IMR-90 (cell line): ENCODE results near the gene HSPA9. TPM values are rescaled to one million over a fixed set of nuclear protein-coding genes. Genes with fewer than 3 reads are reported as not detected.

ENCODE experiments used
- ATAC-seq: fragments of 200-7000 bp; cut with Tn5 transposase; 2 replicates; pipeline ENCODE4 v1.9.1; 2020; ENCODE audit warnings: low read depth, mild to moderate bottlenecking, moderate library complexity
- BruUV-seq: library from RNA; stranded (reverse); fragments of 400-500 nt; replicated peaks from 2 replicates; lab custom pipeline; 2021; lab: Mats Ljungman, UMichigan
- CTCF ChIA-PET: fragments of 300-600 bp; formaldehyde crosslinking; extraction: SDS; loops from one replicate; lab custom pipeline; 2021; ENCODE audit warnings: antibody characterized with exemption; lab: Yijun Ruan, JAX
- POLR2A ChIA-PET: fragments of 300-600 bp; sonication (Branson Sonifier 250); formaldehyde crosslinking; loops from one replicate; lab custom pipeline; 2022; ENCODE audit warnings: antibody characterized with exemption; ENCODE audit not compliant: unreplicated experiment; lab: Charles Lee
- DNase-seq: peaks from one replicate; pipeline ENCODE4 v3.0.0; 2013
- H2AFZ ChIP-seq: replicated peaks from 2 replicates; pipeline ENCODE3; 2013; ENCODE audit warnings: low read length, mild to moderate bottlenecking; ENCODE audit not compliant: poor library complexity
- H2AK5ac ChIP-seq: 2 replicates; pipeline ENCODE4 v1.6.1; 2013; ENCODE audit warnings: low read depth, low read length, inconsistent platforms
- H2AK9ac ChIP-seq: replicated peaks from 2 replicates; pipeline ENCODE3; 2013; ENCODE audit warnings: mild to moderate bottlenecking, low read depth, low read length, moderate library complexity; ENCODE audit not compliant: poor library complexity
- H2BK120ac ChIP-seq: 2 replicates; pipeline ENCODE4 v1.6.1; 2013; ENCODE audit warnings: low read depth, low read length, inconsistent platforms
- H2BK15ac ChIP-seq: 3 replicates; pipeline ENCODE4 v1.6.1; 2013; ENCODE audit warnings: low read depth, low read length, inconsistent platforms
- H2BK20ac ChIP-seq: 2 replicates; pipeline ENCODE4 v1.6.1; 2013; ENCODE audit warnings: low read depth, mild to moderate bottlenecking, inconsistent platforms, low read length, moderate library complexity
- H2BK5ac ChIP-seq: 2 replicates; pipeline ENCODE4 v1.6.1; 2013; ENCODE audit warnings: mild to moderate bottlenecking, low read depth, low read length, inconsistent platforms; ENCODE audit not compliant: poor library complexity, severe bottlenecking
- H3K14ac ChIP-seq: replicated peaks from 2 replicates; pipeline ENCODE4 v1.6.1; 2013; ENCODE audit warnings: low read depth, low read length, inconsistent platforms
- H3K18ac ChIP-seq: 2 replicates; pipeline ENCODE4 v1.6.1; 2013; ENCODE audit warnings: low read depth, low read length, control low read depth
- H3K23ac ChIP-seq: 2 replicates; pipeline ENCODE4 v1.6.1; 2013; ENCODE audit warnings: low read depth, low read length, inconsistent platforms
- H3K27ac ChIP-seq: 2 replicates; pipeline ENCODE4 v1.5.1; 2013; ENCODE audit warnings: mild to moderate bottlenecking, control low read depth, low read length; ENCODE audit not compliant: insufficient read depth
- H3K27me3 ChIP-seq: 2 replicates; pipeline ENCODE4 v1.6.1; 2013; ENCODE audit warnings: low read length; ENCODE audit not compliant: control insufficient read depth, insufficient read depth
- H3K36me3 ChIP-seq: 2 replicates; pipeline ENCODE4 v1.6.1; 2013; ENCODE audit warnings: low read length, mixed read lengths; ENCODE audit not compliant: control insufficient read depth, insufficient read depth
- H3K4ac ChIP-seq: 2 replicates; pipeline ENCODE4 v1.6.1; 2013; ENCODE audit warnings: low read depth, low read length, inconsistent platforms
- H3K4me1 ChIP-seq: 2 replicates; pipeline ENCODE4 v1.6.1; 2013; ENCODE audit warnings: low read length, mixed read lengths; ENCODE audit not compliant: control insufficient read depth, insufficient read depth
- H3K4me2 ChIP-seq: 2 replicates; pipeline ENCODE4 v1.6.1; 2013; ENCODE audit warnings: low read depth, mild to moderate bottlenecking, control low read depth, low read length, moderate library complexity
- H3K4me3 ChIP-seq: 2 replicates; pipeline ENCODE4 v1.5.1; 2013; ENCODE audit warnings: low read depth, mild to moderate bottlenecking, control low read depth, low read length, moderate library complexity; ENCODE audit not compliant: insufficient read depth
- H3K56ac ChIP-seq: 2 replicates; pipeline ENCODE4 v1.6.1; 2013; ENCODE audit warnings: low read length, inconsistent platforms; ENCODE audit not compliant: insufficient read depth; ENCODE audit errors: extremely low read depth
- H3K79me1 ChIP-seq, 2 experiments: 2 replicates each; pipeline ENCODE4 v1.6.1; 2013; ENCODE audit warnings: low read length in 2 of 2, inconsistent platforms in 1 of 2, low read depth in 1 of 2
- H3K9ac ChIP-seq: 2 replicates; pipeline ENCODE4 v1.6.1; 2013; ENCODE audit warnings: low read depth, low read length, control low read depth
- H3K9me1 ChIP-seq: 2 replicates; pipeline ENCODE4 v1.6.1; 2013; ENCODE audit warnings: low read length, inconsistent platforms; ENCODE audit not compliant: insufficient read depth
- H3K9me3 ChIP-seq: 2 replicates; pipeline ENCODE4 v1.6.1; 2013; ENCODE audit warnings: low read length; ENCODE audit not compliant: control insufficient read depth, insufficient read depth
- H4K20me1 ChIP-seq: 2 replicates; pipeline ENCODE4 v1.6.1; 2013; ENCODE audit warnings: low read length, inconsistent platforms; ENCODE audit not compliant: insufficient read depth
- H4K5ac ChIP-seq: 2 replicates; pipeline ENCODE4 v1.6.1; 2013; ENCODE audit warnings: mild to moderate bottlenecking, low read depth, low read length, control low read depth
- H4K8ac ChIP-seq, 2 experiments: 2 replicates each; pipeline ENCODE4 v1.6.1; 2013; ENCODE audit warnings: low read depth in 2 of 2, low read length in 2 of 2, control low read depth in 1 of 2, inconsistent platforms in 1 of 2
- H4K91ac ChIP-seq: 2 replicates; pipeline ENCODE4 v1.6.1; 2013; ENCODE audit warnings: low read depth, low read length, inconsistent platforms; ENCODE audit not compliant: insufficient read depth
- BHLHE40 ChIP-seq: fragments of 150-350 bp; IDR thresholded peaks from 2 replicates; pipeline ENCODE4 v1.6.1; 2016; ENCODE audit warnings: mild to moderate bottlenecking, low read depth, low read length
- CEBPB ChIP-seq: IDR thresholded peaks from 2 replicates; pipeline ENCODE4 v1.6.1; 2012; ENCODE audit warnings: low read depth, low read length, improper control_type of control experiment
- CHD1 ChIP-seq: IDR thresholded peaks from 2 replicates; pipeline ENCODE4 v1.6.1; 2012; ENCODE audit warnings: low read depth, low read length, improper control_type of control experiment
- CTCF ChIP-seq: conservative IDR thresholded peaks from 2 replicates; pipeline ENCODE4 v1.5.1; 2012; ENCODE audit warnings: mild to moderate bottlenecking, low read depth, low read length, improper control_type of control experiment
- FOS ChIP-seq: fragments of 150-350 bp; IDR thresholded peaks from 2 replicates; pipeline ENCODE4 v1.6.1; 2016; ENCODE audit warnings: low read depth, low read length
- MAFK ChIP-seq: IDR thresholded peaks from 2 replicates; pipeline ENCODE4 v1.6.1; 2012; ENCODE audit warnings: low read depth, low read length, improper control_type of control experiment
- MAZ ChIP-seq: IDR thresholded peaks from 2 replicates; pipeline ENCODE4 v1.6.1; 2012; ENCODE audit warnings: low read depth, mild to moderate bottlenecking, low read length, improper control_type of control experiment, moderate library complexity, borderline replicate concordance
- MXI1 ChIP-seq: IDR thresholded peaks from 2 replicates; pipeline ENCODE4 v1.6.1; 2012; ENCODE audit warnings: low read depth, mild to moderate bottlenecking, low read length, moderate library complexity, borderline replicate concordance
- NFE2L2 ChIP-seq: fragments of 150-350 bp; IDR thresholded peaks from 2 replicates; pipeline ENCODE4 v1.6.1; 2016; ENCODE audit warnings: low read depth, mild to moderate bottlenecking, low read length
- POLR2A ChIP-seq: IDR thresholded peaks from 2 replicates; pipeline ENCODE4 v1.6.1; 2012; ENCODE audit warnings: mild to moderate bottlenecking, low read depth, low read length
- RAD21 ChIP-seq: IDR thresholded peaks from 2 replicates; pipeline ENCODE4 v1.6.1; 2012; ENCODE audit warnings: low read length, improper control_type of control experiment
- RCOR1 ChIP-seq: IDR thresholded peaks from 2 replicates; pipeline ENCODE4 v1.6.1; 2012; ENCODE audit warnings: mild to moderate bottlenecking, low read length, improper control_type of control experiment; ENCODE audit not compliant: insufficient replicate concordance
- RFX5 ChIP-seq: IDR thresholded peaks from 2 replicates; pipeline ENCODE4 v1.8.0; 2012; ENCODE audit warnings: low read depth, mild to moderate bottlenecking, low read length, moderate library complexity
- SMC3 ChIP-seq: fragments of 150-350 bp; IDR thresholded peaks from 2 replicates; pipeline ENCODE4 v1.6.1; 2016; ENCODE audit warnings: low read depth, mild to moderate bottlenecking, antibody characterized with exemption, low read length, moderate library complexity
- USF2 ChIP-seq: fragments of 150-350 bp; IDR thresholded peaks from 2 replicates; pipeline ENCODE4 v1.6.1; 2017; ENCODE audit warnings: mild to moderate bottlenecking, antibody characterized with exemption, low read length, low read depth
- WGBS, 2 experiments: methylation state at CpG; one replicate each; pipeline versions ENCODE4 v1.1.5 to v1.1.7; 2013; ENCODE audit warnings: missing lambda C conversion rate in 2 of 2; ENCODE audit not compliant: insufficient read length in 1 of 2; ENCODE audit errors: extremely low coverage in 2 of 2; 5-methylcytosine and 5-hydroxymethylcytosine counted together
- dilution Hi-C: fragments of 300-500 bp; cut with HindIII; formaldehyde crosslinking; loops from one replicate; pipeline ENCODE4 v1.14.3; 2018; ENCODE audit warnings: low sequenced_read_pairs; ENCODE audit not compliant: unreplicated experiment
- in situ Hi-C: fragments of 300-500 bp; cut with MboI; formaldehyde crosslinking; loops from 3 replicates; pipeline ENCODE4 v1.14.3; 2019; ENCODE audit warnings: low sequenced_read_pairs, inconsistent platforms, mixed read lengths
- intact Hi-C: fragments of 100-400 bp; cut with micrococcal nuclease; formaldehyde crosslinking; loops from 2 replicates; pipeline ENCODE4 v1.10.0; 2022
- polyA plus RNA-seq, 3 experiments: library from polyadenylated mRNA; depleted of rRNA; stranded (reverse); fragments of >200 nt; gene quantifications; 2 replicates each; pipeline ENCODE4 v1.2.3, GENCODE V29; 2012; ENCODE audit warnings: low replicate concordance in 1 of 3
- total RNA-seq: library from RNA; depleted of rRNA; stranded (reverse); fragments of >200 nt; gene quantifications from 2 replicates; pipeline ENCODE4 v1.2.3, GENCODE V29; 2012
- TF ChIP-seq, protein P1 (sequence below): fragments of 150-350 bp; IDR thresholded peaks from 2 replicates; pipeline ENCODE4 v1.6.1; 2016; ENCODE audit warnings: low read depth, mild to moderate bottlenecking, low read length, moderate library complexity, borderline replicate concordance

The HSPA9 gene
- total and polyA plus RNA-seq, 2 of the 4 experiments (the other 2 are of a cell fraction) = 157 to 472 TPM

GRCh38 chr5:138515556-138516245 is 59.5 kb downstream of the HSPA9 start:
- no TSS peak for BruUV-seq

More at GRCh38 chr5:138515556-138516245, 59.5 kb downstream of the HSPA9 start:
- peaks cover 49% of the 10 kb centered on the region for H3K36me3 ChIP-seq
- no peak overlapping the region for H3K18ac ChIP-seq
- intact Hi-C loops = no loop called here
- no peak overlapping the region for H4K8ac ChIP-seq
- CTCF ChIA-PET = no interaction called here
- no peak for DNase-seq
- H2AK5ac ChIP-seq = no peak overlapping the region
- H2AFZ ChIP-seq = no peak overlapping the region
- dilution Hi-C loops = no loop called here
- no peaks in the 10 kb centered on the region for H3K9me3 ChIP-seq
- no peak overlapping the region for H2BK120ac ChIP-seq
- no peak overlapping the region for H3K4ac ChIP-seq
- H3K4me3 ChIP-seq = no peak overlapping the region
- no peak overlapping the region for H3K14ac ChIP-seq
- H3K23ac ChIP-seq = no peak overlapping the region
- in situ Hi-C loops = no loop called here
- 0 out of 2 replicates have a peak, but pooled peaks cover 4% of the 10 kb centered on the region for H3K9me1 ChIP-seq
- no peak overlapping the region for H2AK9ac ChIP-seq
- H3K27ac ChIP-seq = no peak overlapping the region
- ATAC-seq = no peak
- H4K20me1 ChIP-seq = peaks cover 28% of the 10 kb centered on the region
- no peak overlapping the region for H2BK20ac ChIP-seq
- no peak overlapping the region for H3K4me2 ChIP-seq
- H3K27me3 ChIP-seq = no peaks in the 10 kb centered on the region
- H4K5ac ChIP-seq = no peak overlapping the region
- POLR2A ChIA-PET = no interaction called here
- peaks cover 4% of the 10 kb centered on the region for H3K4me1 ChIP-seq
- no peak overlapping the region; the same call in 1 of the 2 replicates for H3K56ac ChIP-seq
- peaks cover 18 to 55% of the 10 kb centered on the region in 2 experiments for H3K79me1 ChIP-seq
- H2BK5ac ChIP-seq = no peak overlapping the region
- WGBS, 2 experiments = no CpG with 5 or more reads among the region's 3 CpGs
- TF ChIP-seq RCOR1 = no peak
- TF ChIP-seq RFX5 = no peak
- no peak for TF ChIP-seq RAD21
- no peak for TF ChIP-seq MAFK
- no peak for TF ChIP-seq USF2
- TF ChIP-seq, protein P1, sequence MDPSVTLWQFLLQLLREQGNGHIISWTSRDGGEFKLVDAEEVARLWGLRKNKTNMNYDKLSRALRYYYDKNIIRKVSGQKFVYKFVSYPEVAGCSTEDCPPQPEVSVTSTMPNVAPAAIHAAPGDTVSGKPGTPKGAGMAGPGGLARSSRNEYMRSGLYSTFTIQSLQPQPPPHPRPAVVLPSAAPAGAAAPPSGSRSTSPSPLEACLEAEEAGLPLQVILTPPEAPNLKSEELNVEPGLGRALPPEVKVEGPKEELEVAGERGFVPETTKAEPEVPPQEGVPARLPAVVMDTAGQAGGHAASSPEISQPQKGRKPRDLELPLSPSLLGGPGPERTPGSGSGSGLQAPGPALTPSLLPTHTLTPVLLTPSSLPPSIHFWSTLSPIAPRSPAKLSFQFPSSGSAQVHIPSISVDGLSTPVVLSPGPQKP = no peak
- no peak for TF ChIP-seq CTCF
- no peak for TF ChIP-seq FOS
- TF ChIP-seq CEBPB = no peak
- TF ChIP-seq NFE2L2 = no peak
- TF ChIP-seq BHLHE40 = no peak
- TF ChIP-seq CHD1 = no peak
- TF ChIP-seq POLR2A = no peak
- TF ChIP-seq MXI1 = no peak
- no peak for TF ChIP-seq MAZ
- TF ChIP-seq SMC3 = no peak
- H2BK15ac ChIP-seq = no peak overlapping the region
- no peak overlapping the region for H4K91ac ChIP-seq
- no peak overlapping the region for H3K9ac ChIP-seq
